Fibroblast of skin of abdomen (primary cell): ENCODE data around the gene RHBDD3.
A peak's percentile ranks its signal among the peaks of the same experiment; 100 is the strongest.

Experiments
- DNase-seq: peaks from one replicate; pipeline ENCODE4 v3.0.0-alpha.2; 2013

The RHBDD3 gene

DNA sequence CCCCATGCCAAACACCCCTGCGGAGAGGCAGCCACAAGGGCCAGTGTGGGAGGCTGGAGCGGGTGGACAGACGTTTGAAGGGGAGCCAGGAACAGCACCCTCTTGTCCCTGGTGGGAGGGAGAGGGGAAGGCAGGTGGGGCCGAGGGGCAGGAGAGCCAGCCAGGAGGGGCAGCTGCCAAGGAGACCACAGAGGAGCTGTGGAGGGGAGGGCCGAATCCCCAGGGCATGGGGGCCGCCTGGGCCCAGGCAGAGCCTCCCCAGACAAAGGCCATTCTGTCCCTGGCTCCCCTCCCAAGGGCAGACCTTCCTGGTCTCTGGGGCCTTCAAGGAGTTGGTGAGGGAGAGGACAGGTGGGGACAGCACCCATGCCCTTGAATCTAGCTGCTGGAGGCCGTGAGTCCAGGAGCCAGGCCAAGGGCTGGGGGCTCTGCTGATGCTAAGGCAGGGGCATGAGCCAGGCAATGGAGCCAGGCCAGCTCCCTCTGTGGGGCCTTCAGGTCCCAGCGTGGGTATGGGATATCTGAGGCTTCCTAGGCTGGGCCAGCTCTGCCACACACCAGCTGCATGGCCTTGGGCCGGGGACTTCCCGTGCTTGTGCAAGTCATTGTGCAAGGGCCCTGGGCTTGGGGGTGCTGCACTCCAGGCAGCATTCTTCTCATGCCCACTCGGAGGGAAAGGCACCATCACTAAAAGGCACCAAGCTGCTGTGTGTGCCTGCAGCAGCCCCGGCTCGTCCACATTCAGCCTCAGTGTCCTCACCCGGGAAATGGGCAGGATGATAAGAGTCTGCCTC lies 50.7 kb downstream of the RHBDD3 start:
- DNase-seq, result peak; percentile 17

DNA sequence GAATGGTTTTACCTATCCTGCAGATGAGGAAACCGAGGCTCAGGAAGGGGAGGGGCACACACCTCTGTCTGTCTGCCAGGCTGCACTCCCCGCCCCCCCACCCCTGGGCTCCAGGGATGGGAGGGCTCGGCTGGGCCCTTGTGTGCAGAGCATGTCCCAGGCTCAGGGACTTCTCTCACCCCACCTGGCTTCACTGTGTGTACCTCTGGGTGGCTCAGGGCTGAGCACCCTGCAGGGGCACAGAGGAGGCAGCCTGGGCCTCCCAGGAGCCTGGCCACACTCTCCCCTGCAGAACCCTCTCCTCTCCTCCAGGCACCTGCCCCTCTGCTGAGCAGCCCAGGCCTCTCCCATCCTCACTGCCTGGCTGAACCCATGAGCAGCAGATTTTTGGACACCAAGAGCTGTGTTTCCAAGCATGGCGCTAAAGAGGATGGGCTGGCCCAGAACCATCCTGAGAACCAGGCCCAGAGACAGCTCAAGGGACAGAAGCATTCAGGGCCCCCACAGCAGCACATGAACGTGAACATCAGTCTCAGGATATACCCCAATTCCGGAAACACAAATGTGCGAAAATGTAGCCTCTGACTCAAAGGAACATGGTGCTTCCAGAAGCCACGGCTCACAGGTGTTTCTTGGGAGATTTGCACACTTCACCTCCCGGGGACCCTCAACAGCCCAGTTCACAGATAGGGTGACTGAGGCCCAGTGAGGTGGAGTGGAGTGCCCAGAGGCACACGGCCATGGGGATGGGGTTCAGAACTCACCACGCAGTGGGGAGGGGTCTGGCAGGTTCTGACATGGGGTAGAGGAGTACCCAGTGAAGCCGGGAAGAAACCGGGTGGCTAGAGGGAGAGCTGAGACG lies 51.5 kb downstream of the RHBDD3 start:
- no peak for DNase-seq

DNA sequence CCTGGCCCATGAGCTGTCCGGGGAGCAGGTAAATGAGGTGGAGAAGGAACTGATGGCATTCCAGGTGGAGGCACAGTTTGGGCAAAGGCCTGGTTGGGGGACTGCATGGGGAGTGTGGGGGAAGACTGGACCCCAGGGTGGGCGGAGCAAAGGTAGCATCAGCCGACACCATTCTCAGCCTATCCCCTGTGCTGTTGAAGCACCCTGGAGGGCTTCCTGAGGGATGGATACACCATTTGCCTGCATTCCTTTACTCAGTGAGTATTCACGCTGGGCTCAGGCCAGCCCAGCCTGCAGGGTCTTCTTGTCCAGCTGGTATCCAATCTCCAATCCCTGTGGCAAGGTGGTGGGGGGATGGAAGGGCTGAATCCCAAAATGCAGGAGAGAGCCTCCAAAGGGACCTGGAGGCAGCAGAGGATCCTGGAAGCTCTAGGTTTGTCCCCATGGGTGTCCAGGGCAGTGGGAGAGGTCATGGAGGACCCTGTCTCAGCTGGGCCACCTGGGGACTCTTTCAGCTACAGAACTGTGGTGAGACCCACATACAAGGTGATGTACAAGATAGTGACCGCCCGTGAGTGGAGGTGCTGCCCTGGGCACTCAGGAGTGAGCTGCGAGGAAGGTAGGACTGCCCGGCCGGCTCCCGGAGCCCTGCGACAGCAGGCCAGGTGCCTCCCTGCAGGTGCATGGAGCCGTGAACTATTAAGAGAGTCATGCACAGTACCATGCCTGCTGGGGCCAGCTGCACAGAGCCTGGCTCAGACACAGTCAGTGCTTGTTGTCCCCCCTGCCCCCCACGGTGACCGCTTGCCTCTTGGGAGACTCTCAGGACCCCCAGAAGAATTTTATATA lies 52.5 kb downstream of the RHBDD3 start:
- DNase-seq, result no peak

DNA sequence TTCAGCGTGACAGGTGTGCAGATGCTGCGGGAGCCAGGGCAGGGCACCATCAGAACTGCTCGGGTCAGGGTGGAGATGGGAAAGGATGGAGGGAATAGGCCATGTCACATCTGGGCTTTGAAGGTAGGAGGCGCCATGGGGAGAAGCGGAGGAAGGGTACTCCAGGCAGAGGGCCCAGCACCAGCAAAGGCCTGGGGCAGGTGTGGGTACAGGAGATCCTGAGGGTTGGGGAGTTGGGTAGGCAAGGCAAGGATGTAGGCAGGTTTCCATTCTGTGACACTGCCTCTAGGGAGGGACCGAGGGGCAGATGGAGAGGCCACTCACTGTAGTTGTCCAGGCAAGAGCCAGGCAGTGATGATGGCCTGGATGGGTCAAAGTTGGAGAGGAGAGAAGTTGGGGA lies 53.5 kb downstream of the RHBDD3 start:
- DNase-seq, result no peak

DNA sequence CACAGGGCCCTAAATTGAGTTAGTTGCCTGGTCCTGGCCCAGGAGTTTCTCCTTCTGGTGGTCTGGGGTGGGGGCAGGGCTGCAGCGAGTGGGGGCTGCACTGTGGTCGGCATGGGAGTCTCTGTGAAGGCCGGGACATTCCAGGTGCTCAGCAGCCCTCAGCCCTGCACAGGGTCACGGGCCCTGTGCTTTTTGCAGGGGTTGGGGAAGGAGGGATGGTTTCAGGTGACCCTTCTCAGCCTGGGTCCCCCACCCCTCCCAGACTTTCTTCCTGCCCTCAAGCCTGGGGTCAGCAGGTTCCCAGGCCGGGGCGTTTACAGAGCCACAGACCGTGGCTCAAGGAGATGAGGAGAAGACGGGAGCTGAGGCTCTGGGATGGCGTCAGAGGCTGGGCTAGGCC lies 54.3 kb downstream of the RHBDD3 start:
- no peak for DNase-seq

DNA sequence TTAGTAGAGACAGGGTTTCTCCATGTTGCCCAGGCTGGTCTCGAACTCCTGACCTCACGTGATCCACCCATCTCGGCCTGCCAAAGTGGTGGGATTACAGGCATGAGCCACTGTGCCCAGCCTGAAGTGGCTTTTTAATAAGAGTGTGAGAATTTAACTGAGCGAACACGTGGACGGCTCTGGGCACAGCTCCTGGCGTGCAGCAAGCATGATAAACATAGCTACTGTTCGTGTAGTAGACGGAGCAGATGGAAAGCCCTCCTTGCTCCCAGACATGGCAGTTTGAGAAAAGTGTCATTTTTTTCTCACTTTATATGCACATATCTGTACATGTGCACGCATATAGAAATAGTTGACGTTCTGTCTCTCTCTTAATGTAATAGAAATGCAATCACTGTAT lies 55.0 kb downstream of the RHBDD3 start:
- no peak for DNase-seq

DNA sequence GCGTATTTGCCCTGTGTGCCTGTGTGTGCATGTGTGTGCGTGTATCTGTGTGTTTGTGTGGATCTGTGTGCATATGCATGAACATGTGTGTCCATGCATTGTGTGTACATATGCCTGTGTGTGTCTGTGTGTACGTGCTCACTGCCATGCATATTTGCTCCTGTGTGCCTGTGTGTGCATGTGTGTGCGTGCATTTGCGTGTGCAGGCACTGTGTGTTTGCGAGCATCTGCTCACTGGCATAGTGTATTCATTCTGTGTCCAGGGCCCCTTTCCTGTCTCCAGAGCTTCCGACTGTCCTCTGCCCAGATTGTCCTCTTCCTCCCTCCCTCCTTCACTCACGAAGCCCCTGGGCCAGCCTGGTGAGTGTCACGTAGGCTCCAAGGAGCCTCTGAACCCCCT lies 56.3 kb downstream of the RHBDD3 start:
- DNase-seq, result no peak

DNA sequence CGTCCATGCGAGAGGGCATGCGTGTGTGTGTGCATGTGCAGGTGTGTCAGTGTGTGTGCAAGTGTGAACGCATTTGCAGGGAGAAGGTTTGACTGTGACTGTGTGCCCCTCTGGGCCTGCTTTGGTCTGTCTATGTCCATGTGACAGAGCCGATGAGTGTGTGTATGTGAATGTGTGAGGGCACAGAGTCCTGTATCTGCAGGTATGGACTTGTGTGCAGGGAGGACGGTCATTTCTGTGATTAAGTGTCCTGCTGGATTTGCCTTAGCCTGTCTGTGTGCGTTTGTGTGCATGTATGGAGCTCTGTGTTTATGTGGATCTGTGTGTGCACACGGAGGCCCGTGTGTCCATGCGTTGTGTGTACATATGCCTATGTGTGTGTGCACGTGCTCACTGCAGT lies 56.7 kb downstream of the RHBDD3 start:
- no peak for DNase-seq
